GM18505 (cell line): ENCODE data around the gene TBC1D8B.

Experiments
- ATAC-seq: cut with Tn5 transposase; IDR thresholded peaks from one replicate; pipeline ENCODE4 v1.9.1; 2021; ENCODE audit not compliant: unreplicated experiment
- POLR2A ChIP-seq: IDR thresholded peaks from 4 replicates; pipeline ENCODE4 v1.6.1; 2011; ENCODE audit warnings: borderline replicate concordance; ENCODE audit not compliant: insufficient read depth, insufficient read length; ENCODE audit errors: extremely low read depth

Gene TBC1D8B

GRCh38 chrX:106903856-106904528 is 101.5 kb downstream of the TBC1D8B start:
- TF ChIP-seq POLR2A: no peak
- ATAC-seq: no peak

- ATAC-seq: no peak
- no peak for TF ChIP-seq POLR2A
These were observed 102.7 kb downstream of the TBC1D8B start for GRCh38 chrX:106905064-106905708.

GRCh38 chrX:106906361-106906760 is 103.9 kb downstream of the TBC1D8B start:
- no peak for ATAC-seq
- TF ChIP-seq POLR2A: no peak

- TF ChIP-seq POLR2A: no peak
- no peak for ATAC-seq
These were observed 110.4 kb downstream of the TBC1D8B start for GRCh38 chrX:106912864-106913263.

- TF ChIP-seq POLR2A: no peak
- no peak for ATAC-seq
These were observed 115.5 kb downstream of the TBC1D8B start for GRCh38 chrX:106917830-106918500.

GRCh38 chrX:106919932-106920452 is 117.5 kb downstream of the TBC1D8B start, which contains the start of gene CLDN2:
Gene CLDN2 (plus strand): TSS chrX:106920402. CDS start chrX:106928229, 7,827 bp downstream.
- TF ChIP-seq POLR2A: no peak
- ATAC-seq: no peak

GRCh38 chrX:106921637-106922036 is 119.2 kb downstream of the TBC1D8B start:
- TF ChIP-seq POLR2A: no peak
- no peak for ATAC-seq
